NT2/D1 (cell line): ENCODE results near the gene TMCO4.
A peak's percentile ranks its signal among the peaks of the same experiment; 100 is the strongest.

Experiments
- DNase-seq: peaks from one replicate; pipeline ENCODE4 v3.0.0-alpha.2; 2011; ENCODE audit warnings: low read depth, low spot score
- H3K27me3 ChIP-seq: 2 replicates; pipeline ENCODE4 v1.6.0; 2011; ENCODE audit warnings: mild to moderate bottlenecking; ENCODE audit not compliant: insufficient read length, insufficient read depth
- H3K36me3 ChIP-seq: 2 replicates; pipeline ENCODE4 v1.6.1; 2011; ENCODE audit warnings: mild to moderate bottlenecking, low read length, mixed read lengths; ENCODE audit not compliant: insufficient read depth, insufficient read length
- H3K4me1 ChIP-seq: 2 replicates; pipeline ENCODE4 v1.5.1; 2011; ENCODE audit not compliant: insufficient read depth, insufficient read length
- H3K4me3 ChIP-seq: 2 replicates; pipeline ENCODE4 v1.5.1; 2011; ENCODE audit warnings: low read depth; ENCODE audit not compliant: insufficient read length
- H3K9ac ChIP-seq: 2 replicates; pipeline ENCODE4 v1.6.0; 2011; ENCODE audit warnings: low read depth; ENCODE audit not compliant: insufficient read length
- H3K9me3 ChIP-seq: 2 replicates; pipeline ENCODE4 v1.5.1; 2011; ENCODE audit warnings: mild to moderate bottlenecking, low read length; ENCODE audit not compliant: insufficient read depth
- SUZ12 ChIP-seq: IDR thresholded peaks from 2 replicates; pipeline ENCODE4 v1.6.1; 2011; ENCODE audit not compliant: insufficient read length, insufficient read depth; ENCODE audit errors: extremely low read depth
- YY1 ChIP-seq: IDR thresholded peaks from 2 replicates; pipeline ENCODE4 v1.6.1; 2011; ENCODE audit not compliant: insufficient read length, insufficient read depth
- ZNF274 ChIP-seq: IDR thresholded peaks from 2 replicates; pipeline ENCODE4 v1.6.1; 2011; ENCODE audit warnings: mild to moderate bottlenecking, low read depth, low read length

TMCO4 gene

GRCh38 chr1:19774180-19774785 is 25.4 kb downstream of the TMCO4 start:
- no peaks in the 10 kb centered on the region for H3K9me3 ChIP-seq
- no peak for DNase-seq
- no peak overlapping the region for H3K4me3 ChIP-seq
- H3K36me3 ChIP-seq, result no peaks in the 10 kb centered on the region
- peaks cover 14% of the 10 kb centered on the region for H3K27me3 ChIP-seq
- peaks cover 6% of the 10 kb centered on the region for H3K4me1 ChIP-seq
- TF ChIP-seq YY1 (no peak), SUZ12 (no peak), ZNF274 (no peak)
- H3K9ac ChIP-seq, result no peak overlapping the region

DNA sequence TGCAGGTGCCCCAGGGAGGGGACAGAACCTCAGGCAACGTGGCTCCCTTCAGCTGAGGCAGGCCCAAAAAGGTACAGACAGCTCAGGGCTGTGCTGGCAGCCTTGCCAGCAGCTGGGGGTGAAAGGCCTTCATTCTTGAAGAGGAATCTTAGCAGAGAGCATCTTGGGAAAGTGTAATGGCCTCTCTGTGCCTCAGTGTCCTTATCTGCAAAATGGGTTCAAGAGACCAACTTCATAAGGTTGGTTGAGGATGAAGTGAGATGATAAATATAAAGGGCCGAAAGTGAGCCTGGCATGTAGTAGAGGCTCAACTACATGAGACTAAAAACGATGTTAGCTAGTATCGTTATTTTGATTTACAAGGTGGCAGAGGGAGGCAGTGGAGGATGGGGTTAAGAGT is 26.2 kb downstream of the TMCO4 start:
- no peak for DNase-seq
- peaks cover 11% of the 10 kb centered on the region for H3K4me1 ChIP-seq
- no peak overlapping the region for H3K9ac ChIP-seq
- peaks cover 6% of the 10 kb centered on the region for H3K27me3 ChIP-seq
- no peaks in the 10 kb centered on the region for H3K9me3 ChIP-seq
- TF ChIP-seq YY1 (no peak), ZNF274 (no peak), SUZ12 (no peak)
- H3K36me3 ChIP-seq, result no peaks in the 10 kb centered on the region
- no peak overlapping the region for H3K4me3 ChIP-seq

- no peak for TF ChIP-seq SUZ12
- no peak for TF ChIP-seq ZNF274
- no peak for TF ChIP-seq YY1
- H3K36me3 ChIP-seq, result no peaks in the 10 kb centered on the region
- no peak for DNase-seq
- H3K9ac ChIP-seq, result no peak overlapping the region
- no peak overlapping the region for H3K4me3 ChIP-seq
- peaks cover 4% of the 10 kb centered on the region for H3K27me3 ChIP-seq
- no peaks in the 10 kb centered on the region for H3K9me3 ChIP-seq
- H3K4me1 ChIP-seq, result peaks cover 11% of the 10 kb centered on the region
These were observed 27.7 kb downstream of the TMCO4 start for GRCh38 chr1:19772053-19772452.

- DNase-seq, result no peak
- no peaks in the 10 kb centered on the region for H3K9me3 ChIP-seq
- no peaks in the 10 kb centered on the region for H3K36me3 ChIP-seq
- H3K27me3 ChIP-seq, result peaks cover 2% of the 10 kb centered on the region
- no peak overlapping the region for H3K4me3 ChIP-seq
- H3K4me1 ChIP-seq, result peaks cover 11% of the 10 kb centered on the region
- H3K9ac ChIP-seq, result no peak overlapping the region
- TF ChIP-seq ZNF274 (no peak), SUZ12 (no peak), YY1 (no peak)
These were observed 28.4 kb downstream of the TMCO4 start for GRCh38 chr1:19771350-19771749.

DNA sequence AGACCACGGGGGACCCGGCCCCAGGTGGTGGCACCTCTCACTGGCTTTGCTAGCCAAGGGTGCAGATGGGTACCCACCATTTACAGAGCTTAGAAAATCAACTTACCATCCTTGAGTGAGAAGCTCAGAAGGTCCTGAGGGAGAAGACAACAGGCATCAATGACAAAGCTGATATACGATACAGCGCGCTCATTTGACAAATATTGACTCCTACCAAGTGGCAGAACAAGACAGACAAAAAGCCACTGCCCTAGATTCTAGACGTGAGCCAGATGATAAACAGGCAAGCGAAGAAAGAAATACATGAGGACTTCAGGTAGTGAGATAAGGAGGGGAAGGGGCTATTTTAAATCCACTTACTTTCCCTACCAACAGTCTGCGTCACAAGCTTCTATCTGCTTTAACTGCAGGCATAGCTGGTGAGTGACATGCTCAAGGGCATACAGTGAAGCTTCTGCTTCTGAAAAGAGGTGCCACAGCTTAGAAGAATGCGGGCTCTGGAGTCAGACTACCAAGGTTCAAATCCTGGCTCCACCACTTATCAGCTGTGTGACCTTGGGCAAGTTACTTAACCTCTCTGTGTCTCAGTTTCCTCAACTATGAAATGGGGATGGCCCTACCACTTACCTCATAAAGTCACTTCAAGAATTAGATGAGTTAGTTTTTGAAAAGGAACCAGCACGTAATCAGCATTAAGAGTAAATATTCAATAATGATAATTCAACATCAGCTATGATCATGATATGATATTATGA is 29.1 kb downstream of the TMCO4 start:
- no peak for TF ChIP-seq YY1
- Histone ChIP-seq H3K27me3 (no peaks in the 10 kb centered on the region), H3K9ac (no peak overlapping the region), H3K4me1 (peaks cover 11% of the 10 kb centered on the region), H3K4me3 (no peak overlapping the region), H3K36me3 (no peaks in the 10 kb centered on the region), H3K9me3 (no peaks in the 10 kb centered on the region)
- DNase-seq, result no peak

DNA sequence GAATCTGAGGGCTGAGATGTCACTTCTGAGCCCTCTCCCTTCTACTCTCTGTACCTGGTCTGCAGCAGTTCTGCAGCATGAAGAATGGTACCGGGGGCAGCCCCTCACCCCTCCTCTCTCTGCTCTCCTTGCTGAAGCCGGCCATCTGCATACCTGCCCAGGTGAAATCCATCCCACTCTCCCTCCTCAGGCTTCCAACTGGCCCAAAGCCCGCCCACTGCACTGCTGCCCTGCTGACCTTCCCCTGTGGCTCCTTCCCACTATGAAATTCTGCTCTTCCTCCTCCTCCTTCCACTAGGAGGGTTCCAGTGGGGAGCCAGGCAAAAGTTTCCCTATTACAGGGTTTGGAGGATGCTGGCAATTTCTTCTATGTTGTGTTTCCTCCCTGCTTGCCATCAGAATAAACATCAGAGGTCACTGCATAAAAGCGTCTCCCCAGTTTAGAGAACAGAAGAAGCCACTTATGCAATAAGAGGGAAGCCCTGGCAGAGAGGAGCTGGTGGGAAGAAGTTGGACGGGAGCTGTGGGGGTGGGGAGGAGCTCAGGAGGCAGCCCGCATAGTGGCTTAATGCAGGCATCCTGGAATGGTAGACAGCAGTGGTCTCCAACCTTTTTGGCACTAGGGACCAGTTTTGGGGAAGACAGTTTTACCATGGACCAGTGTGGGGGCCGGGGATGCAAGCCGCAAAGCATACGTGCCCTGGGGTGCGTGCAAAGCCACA is 30.3 kb downstream of the TMCO4 start:
- Histone ChIP-seq H3K27me3 (no peaks in the 10 kb centered on the region), H3K4me3 (no peak overlapping the region), H3K4me1 (peaks cover 11% of the 10 kb centered on the region), H3K9ac (peak overlapping the region; percentile 45), H3K36me3 (no peaks in the 10 kb centered on the region), H3K9me3 (no peaks in the 10 kb centered on the region)
- TF ChIP-seq SUZ12 (no peak), YY1 (no peak), ZNF274 (no peak)
- DNase-seq, result no peak

DNA sequence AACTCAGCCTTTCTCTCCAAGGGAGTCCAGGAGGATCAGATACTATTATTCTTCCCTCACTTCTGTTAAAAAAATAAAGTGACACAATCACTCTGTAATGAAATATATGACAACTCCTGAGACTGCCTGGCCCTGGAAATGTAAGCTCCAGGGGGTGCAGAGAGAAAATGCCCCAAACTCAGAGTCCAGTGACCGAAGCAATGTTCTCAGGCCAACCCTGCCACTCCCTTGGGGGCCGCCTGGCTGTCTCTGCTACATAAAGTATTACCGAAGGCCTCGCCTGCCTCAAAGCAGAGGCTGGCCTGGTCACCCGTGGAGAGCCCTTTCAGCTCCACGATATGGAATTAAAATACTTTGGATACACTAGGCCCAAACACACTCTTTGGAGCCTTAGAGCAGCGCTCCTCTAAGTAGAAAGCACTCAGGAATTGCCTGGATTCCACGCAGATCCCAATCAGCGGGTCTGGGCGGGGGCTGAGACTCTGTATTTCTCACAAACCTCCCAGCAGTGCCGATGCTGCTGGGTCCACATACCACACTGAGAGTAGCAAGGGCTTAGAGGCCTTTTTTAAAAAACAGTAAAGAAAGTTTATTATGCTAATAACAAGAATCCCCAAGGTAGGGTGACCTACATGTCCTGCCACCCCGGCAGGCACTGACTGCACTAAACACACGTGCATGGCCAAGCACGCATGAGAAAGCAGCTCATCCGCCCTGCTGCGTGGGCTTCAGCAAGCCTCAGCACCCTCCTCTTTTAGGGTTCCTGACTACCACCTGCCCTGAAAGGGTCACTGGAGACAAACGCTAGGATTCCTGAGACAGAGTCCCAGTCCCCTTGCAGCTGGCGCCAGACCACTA is 31.1 kb downstream of the TMCO4 start:
- no peaks in the 10 kb centered on the region for H3K36me3 ChIP-seq
- H3K4me3 ChIP-seq, result no peak overlapping the region
- H3K9me3 ChIP-seq, result no peaks in the 10 kb centered on the region
- no peak for DNase-seq
- TF ChIP-seq YY1, result no peak
- TF ChIP-seq ZNF274, result no peak
- no peak for TF ChIP-seq SUZ12
- H3K9ac ChIP-seq, result no peak overlapping the region
- H3K4me1 ChIP-seq, result peaks cover 11% of the 10 kb centered on the region
- no peaks in the 10 kb centered on the region for H3K27me3 ChIP-seq
